WTC11 (cell line): ENCODE measurements around the gene PIK3C2B.

Experiments used
- CBFB ChIP-seq: sonication (generic); formaldehyde crosslinking; IDR thresholded peaks from 2 replicates; pipeline ENCODE4 v1.8.1; 2022; ENCODE audit warnings: mild to moderate bottlenecking, low read depth, missing genetic modification reagents
- CREM ChIP-seq: sonication (generic); formaldehyde crosslinking; IDR thresholded peaks from 2 replicates; pipeline ENCODE4 v1.8.1; 2022; ENCODE audit warnings: mild to moderate bottlenecking, missing genetic modification reagents, moderate library complexity
- CTCF ChIP-seq: fragments of 200-600 bp; IDR thresholded peaks from 2 replicates; pipeline ENCODE4 v1.8.0; 2022; ENCODE audit warnings: antibody characterized with exemption
- FOXJ3 ChIP-seq: sonication (generic); formaldehyde crosslinking; IDR thresholded peaks from 2 replicates; pipeline ENCODE4 v1.9.0; 2021; ENCODE audit warnings: missing genetic modification reagents, mild to moderate bottlenecking, borderline replicate concordance
- FOXP4 ChIP-seq: sonication (generic); formaldehyde crosslinking; IDR thresholded peaks from 2 replicates; pipeline ENCODE4 v1.8.0; 2022; ENCODE audit warnings: mild to moderate bottlenecking, missing genetic modification reagents
- HMGXB4 ChIP-seq: sonication (generic); formaldehyde crosslinking; IDR thresholded peaks from 2 replicates; pipeline ENCODE4 v1.8.1; 2023; ENCODE audit warnings: mild to moderate bottlenecking, moderate library complexity, missing genetic modification reagents
- MAX ChIP-seq: sonication (generic); formaldehyde crosslinking; IDR thresholded peaks from 2 replicates; pipeline ENCODE4 v1.8.0; 2022; ENCODE audit warnings: mild to moderate bottlenecking, missing genetic modification reagents
- NFYB ChIP-seq: sonication (generic); formaldehyde crosslinking; conservative IDR thresholded peaks from 2 replicates; pipeline ENCODE4 v1.8.0; 2022; ENCODE audit warnings: low read depth, missing genetic modification reagents
- NR3C1 ChIP-seq: sonication (generic); formaldehyde crosslinking; conservative IDR thresholded peaks from 2 replicates; pipeline ENCODE4 v1.8.1; 2023; ENCODE audit warnings: low read depth, mild to moderate bottlenecking, missing genetic modification reagents
- SP1 ChIP-seq: sonication (generic); formaldehyde crosslinking; conservative IDR thresholded peaks from 2 replicates; pipeline ENCODE4 v1.8.1; 2022; ENCODE audit warnings: missing genetic modification reagents
- USF1 ChIP-seq: sonication (generic); formaldehyde crosslinking; IDR thresholded peaks from 2 replicates; pipeline ENCODE4 v1.8.0; 2022; ENCODE audit warnings: mild to moderate bottlenecking, missing genetic modification reagents
- ZMAT4 ChIP-seq: fragments of 250-450 bp; sonication (Bioruptor Pico); IDR thresholded peaks from 2 replicates; pipeline ENCODE4 v1.9.0; 2021; ENCODE audit warnings: mild to moderate bottlenecking
- ZNF263 ChIP-seq: sonication (generic); formaldehyde crosslinking; IDR thresholded peaks from 2 replicates; pipeline ENCODE4 v1.8.1; 2022; ENCODE audit warnings: low read depth, mild to moderate bottlenecking, moderate library complexity, missing genetic modification reagents
- ZSCAN18 ChIP-seq: fragments of 250-450 bp; sonication (Bioruptor Pico); IDR thresholded peaks from 2 replicates; pipeline ENCODE4 v2.1.2; 2022; ENCODE audit warnings: mild to moderate bottlenecking, moderate library complexity

GRCh38 chr1:204463125-204464060 lies 31.2 kb downstream of the PIK3C2B start:
- TF ChIP-seq HMGXB4 (CRISPR knock-in tag) (no peak), CREM (no peak), CTCF (no peak), ZSCAN18 (CRISPR knock-in tag) (no peak), NFYB (CRISPR knock-in tag) (no peak), MAX (CRISPR knock-in tag) (no peak), ZMAT4 (CRISPR knock-in tag) (no peak), NR3C1 (CRISPR knock-in tag) (no peak), FOXJ3 (CRISPR knock-in tag) (no peak), CBFB (CRISPR knock-in tag) (no peak), SP1 (no peak), USF1 (CRISPR knock-in tag) (no peak), FOXP4 (no peak), ZNF263 (CRISPR knock-in tag) (no peak)
